Breast epithelium (tissue), 3 donors: Measurements from ENCODE around the gene PRRC2B.

ENCODE experiments used
- POLR2A ChIP-seq: fragments of 450-650 bp; IDR thresholded peaks from one replicate; pipeline ENCODE4 v1.6.1; 2016; ENCODE audit warnings: antibody characterized with exemption, mild to moderate bottlenecking, moderate library complexity
- POLR2AphosphoS5 ChIP-seq, 3 donors: sonication (generic); formaldehyde crosslinking; IDR thresholded peaks; one replicate each; pipeline ENCODE4 v1.6.1; 2017; ENCODE audit warnings: antibody characterized with exemption in 3 of 3
- TF ChIP-seq, protein P1 (sequence below), 3 donors: fragments of 450-650 bp; IDR thresholded peaks; one replicate each; pipeline ENCODE4 v1.5.1; 2016 to 2017; ENCODE audit warnings: antibody characterized with exemption in 3 of 3, mild to moderate bottlenecking in 3 of 3, moderate library complexity in 3 of 3

DNA sequence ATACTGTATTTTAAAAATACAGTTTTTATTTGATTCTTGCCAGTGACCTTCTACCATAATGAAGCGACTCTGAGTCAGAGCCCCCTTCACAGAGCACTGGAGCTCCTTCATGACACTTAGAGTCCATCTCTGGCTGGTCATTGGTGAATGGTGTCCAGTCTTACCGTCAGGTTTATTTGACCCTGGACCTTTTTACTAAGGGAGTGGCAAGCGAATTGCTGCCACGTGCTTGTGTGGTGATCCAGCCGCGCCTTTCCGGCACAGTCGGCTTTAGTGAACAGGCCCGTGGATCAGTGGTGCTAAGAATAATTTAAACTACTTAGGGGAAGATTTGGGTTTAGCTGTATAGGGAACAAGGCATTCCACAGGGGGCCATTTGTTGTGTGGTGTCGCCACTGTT lies 48.5 kb downstream of the PRRC2B start:
- TF ChIP-seq, protein P1, sequence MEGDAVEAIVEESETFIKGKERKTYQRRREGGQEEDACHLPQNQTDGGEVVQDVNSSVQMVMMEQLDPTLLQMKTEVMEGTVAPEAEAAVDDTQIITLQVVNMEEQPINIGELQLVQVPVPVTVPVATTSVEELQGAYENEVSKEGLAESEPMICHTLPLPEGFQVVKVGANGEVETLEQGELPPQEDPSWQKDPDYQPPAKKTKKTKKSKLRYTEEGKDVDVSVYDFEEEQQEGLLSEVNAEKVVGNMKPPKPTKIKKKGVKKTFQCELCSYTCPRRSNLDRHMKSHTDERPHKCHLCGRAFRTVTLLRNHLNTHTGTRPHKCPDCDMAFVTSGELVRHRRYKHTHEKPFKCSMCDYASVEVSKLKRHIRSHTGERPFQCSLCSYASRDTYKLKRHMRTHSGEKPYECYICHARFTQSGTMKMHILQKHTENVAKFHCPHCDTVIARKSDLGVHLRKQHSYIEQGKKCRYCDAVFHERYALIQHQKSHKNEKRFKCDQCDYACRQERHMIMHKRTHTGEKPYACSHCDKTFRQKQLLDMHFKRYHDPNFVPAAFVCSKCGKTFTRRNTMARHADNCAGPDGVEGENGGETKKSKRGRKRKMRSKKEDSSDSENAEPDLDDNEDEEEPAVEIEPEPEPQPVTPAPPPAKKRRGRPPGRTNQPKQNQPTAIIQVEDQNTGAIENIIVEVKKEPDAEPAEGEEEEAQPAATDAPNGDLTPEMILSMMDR (IDR thresholded peaks at IDR 0.05) = no peak
- TF ChIP-seq POLR2AphosphoS5 (IDR thresholded peaks at IDR 0.05) = no peak
- no peak for TF ChIP-seq POLR2A
